ENCODE results near the gene WRAP53.
A peak's percentile ranks its signal among the peaks of the same experiment; 100 is the strongest.
"Not testable (repeated sequence)": the region's sequence is repeated elsewhere in the genome, so short reads cannot be mapped to it uniquely, and the experiment has no call there.

WRAP53 gene

GRCh38 chr17:7687908-7688807 is at the start of gene WRAP53:
Gene WRAP53, plus strand, starts transcription at chr17:7688477. Its CDS starts 172 bp downstream, at chr17:7688649.
- DNase-seq, result peak; percentile 85 to 95

GRCh38 chr17:7640783-7641182 is 47.5 kb upstream of the WRAP53 start:
- DNase-seq, result no peak

- not testable (repeated sequence) for DNase-seq
Observed at GRCh38 chr17:7641635-7642034, 46.6 kb upstream of the WRAP53 start.

- DNase-seq, result no peak
Observed at GRCh38 chr17:7644775-7645174, 43.5 kb upstream of the WRAP53 start.

- no peak for DNase-seq
Observed at GRCh38 chr17:7646457-7646856, 41.8 kb upstream of the WRAP53 start.

- DNase-seq, result no peak
Observed at GRCh38 chr17:7647018-7647417, 41.3 kb upstream of the WRAP53 start.

GRCh38 chr17:7650509-7651096 is 37.7 kb upstream of the WRAP53 start, which contains the start of gene ATP1B2:
Gene ATP1B2, plus strand, starts transcription at chr17:7650926. Its CDS starts 593 bp downstream, at chr17:7651519.
- DNase-seq, result peak; percentile 74 to 79

GRCh38 chr17:7651097-7651664 is 37.1 kb upstream of the WRAP53 start:
- no peak for DNase-seq

GRCh38 chr17:7651665-7652387 is 36.5 kb upstream of the WRAP53 start:
- DNase-seq, result no peak

- no peak for DNase-seq
Observed at GRCh38 chr17:7652388-7653356, 35.6 kb upstream of the WRAP53 start.

- no peak for DNase-seq
Observed at GRCh38 chr17:7654832-7655540, 33.3 kb upstream of the WRAP53 start.

- no peak for DNase-seq
Observed at GRCh38 chr17:7655541-7655840, 32.8 kb upstream of the WRAP53 start.

GRCh38 chr17:7656958-7657609 is 31.2 kb upstream of the WRAP53 start:
- DNase-seq, result no peak

- DNase-seq, result no peak
Observed at GRCh38 chr17:7667656-7668406, 20.4 kb upstream of the WRAP53 start.

GRCh38 chr17:7668482-7668881 is 19.8 kb upstream of the WRAP53 start:
- DNase-seq, result no peak

- DNase-seq, result no peak
Observed at GRCh38 chr17:7673239-7673638, 15.0 kb upstream of the WRAP53 start.

GRCh38 chr17:7674934-7675333 is 13.3 kb upstream of the WRAP53 start:
- DNase-seq, result no peak

- DNase-seq, result no peak
Observed at GRCh38 chr17:7676533-7676932, 11.7 kb upstream of the WRAP53 start.

- DNase-seq, result no peak
Observed at GRCh38 chr17:7677388-7678067, 10.7 kb upstream of the WRAP53 start.
